Left cardiac atrium (tissue), 4 donors: Measurements from ENCODE around the gene GIPC1. TPM values are rescaled to one million over a fixed set of nuclear protein-coding genes. Genes with fewer than 3 reads are reported as not detected.
"Not testable (repeated sequence)": the region's sequence is repeated elsewhere in the genome, so short reads cannot be mapped to it uniquely, and the experiment has no call there.

ENCODE experiments used
- ATAC-seq, 2 donors: fragments of 200-7000 bp; cut with Tn5 transposase; one replicate each; pipeline ENCODE4 v1.9.1; 2020; ENCODE audit warnings: mild to moderate bottlenecking in 2 of 2, moderate library complexity in 2 of 2
- DNase-seq: peaks from one replicate; pipeline ENCODE4 v3.0.0-alpha.2; 2020
- intact Hi-C, 2 donors: fragments of 100-400 bp; cut with DNase I; formaldehyde crosslinking; loops; one replicate each; pipeline versions ENCODE4 v1.14.1 to v1.15.1; 2022 to 2023
- total RNA-seq, 2 donors: library from RNA; stranded (reverse); fragmentation: NEBNext Ultra II Directional; extraction: Animal tissue kit (Norgen Biotek cat#: 25700); gene quantifications; one replicate each; pipeline ENCODE4 v1.2.1, GENCODE V29; 2021
- donor health status: DM: no; HTN: yes; CAD: no.
- donor health status: DM: no; HTN: yes; CAD: no; lungs with severe emphysema.
- donor health status: DM: yes; HTN: yes; CAD: no.
- donor health status: Dilated cardiomyopathy.

Gene GIPC1
- total RNA-seq, 2 donors from 2014 or later, result 49.7 to 49.8 TPM

DNA sequence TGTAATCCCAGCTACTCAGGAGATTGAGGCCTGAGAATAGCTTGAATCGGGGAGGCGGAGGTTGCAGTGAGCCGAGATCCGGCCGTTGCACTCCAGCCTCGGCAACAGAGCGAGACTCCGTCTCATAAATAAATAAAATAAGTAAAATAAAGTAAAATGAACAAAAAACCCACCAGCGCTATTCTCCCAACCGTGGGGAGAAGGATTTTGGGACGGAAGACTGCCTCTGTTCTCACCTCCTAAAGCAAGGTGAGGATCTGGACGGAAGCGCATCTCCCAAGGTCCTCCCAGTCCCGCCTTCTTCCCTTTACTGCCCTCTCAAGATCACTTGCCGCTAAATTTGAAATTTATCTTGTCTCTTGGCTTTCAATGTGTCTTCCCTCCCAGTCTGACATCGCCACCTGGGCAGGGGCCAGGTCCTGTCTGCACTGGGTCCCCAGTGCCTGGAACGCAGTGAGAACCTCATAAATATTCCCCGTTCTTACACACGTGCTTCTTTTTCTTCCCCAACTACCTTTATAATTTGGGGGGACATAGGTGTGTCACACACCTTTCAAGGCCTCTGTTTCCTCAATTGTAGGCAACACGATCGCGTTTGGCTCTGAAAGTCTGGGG is 23.4 kb upstream of the GIPC1 start:
- intact Hi-C loops, result no loop called here
- ATAC-seq (no peak), DNase-seq (no peak)

DNA sequence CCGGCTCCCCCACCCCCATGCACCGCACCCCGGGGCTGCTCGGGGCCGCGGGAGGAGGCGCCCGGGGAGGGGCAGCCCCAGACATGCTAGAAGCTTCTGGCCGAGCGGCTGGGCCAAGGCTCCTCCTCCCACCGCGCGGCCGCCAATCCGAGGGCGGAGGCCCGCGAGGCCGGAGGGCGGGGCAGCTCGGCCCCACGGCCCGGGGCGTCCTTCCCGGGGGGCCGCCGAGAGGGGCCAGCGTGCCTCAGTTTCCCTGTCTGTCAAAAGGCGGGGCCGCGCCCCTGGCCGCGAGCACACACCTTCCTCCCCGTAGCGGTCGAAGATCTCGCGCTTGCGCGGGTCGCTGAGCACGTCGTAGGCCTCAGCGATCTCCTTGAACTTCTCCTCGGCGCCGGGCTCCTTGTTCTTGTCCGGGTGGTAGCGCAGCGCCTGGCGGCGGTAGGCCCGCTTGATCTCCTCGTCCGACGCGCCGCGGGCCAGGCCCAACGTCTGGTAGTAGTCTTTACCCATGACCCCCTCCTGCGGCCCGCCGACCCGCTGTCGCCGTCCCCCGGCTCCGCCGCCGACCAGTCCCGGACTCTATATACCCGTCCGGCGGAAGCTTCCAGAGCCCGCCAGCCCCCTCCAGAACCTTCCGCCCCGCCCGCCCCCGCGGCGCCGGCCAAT is 22.0 kb upstream of the GIPC1 start, which contains the start of gene DNAJB1:
Gene DNAJB1 (minus strand): TSS at position 558 of the 666 bp plus-strand sequence. CDS start 48 bp downstream, at position 510.
- intact Hi-C loops, result no loop called here
- DNase-seq, result peak; percentile 85
- peak; percentile 86 to 91 for ATAC-seq

DNA sequence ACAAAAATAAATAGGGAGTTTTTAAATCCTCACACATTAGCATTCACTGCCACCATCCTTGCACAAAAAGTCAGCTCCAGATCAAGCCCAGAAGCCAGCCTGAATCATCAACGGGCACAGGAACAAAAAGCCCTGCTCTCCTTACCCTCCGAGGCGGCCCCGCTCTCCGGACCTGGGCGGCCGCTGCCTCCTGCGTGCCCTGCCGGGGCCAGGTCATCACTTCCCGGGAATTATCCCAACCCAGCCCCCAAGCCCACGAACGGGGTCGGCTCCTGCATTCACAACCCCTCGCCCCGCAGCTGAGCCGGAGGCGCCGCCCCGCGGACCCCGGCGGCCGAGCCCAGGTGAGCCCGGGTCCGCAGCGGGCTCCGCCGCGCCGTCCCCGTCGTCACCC is 21.5 kb upstream of the GIPC1 start:
- DNase-seq (peak; percentile 56), ATAC-seq (peak; percentile 0 to 1)
- intact Hi-C loops, result no loop called here

DNA sequence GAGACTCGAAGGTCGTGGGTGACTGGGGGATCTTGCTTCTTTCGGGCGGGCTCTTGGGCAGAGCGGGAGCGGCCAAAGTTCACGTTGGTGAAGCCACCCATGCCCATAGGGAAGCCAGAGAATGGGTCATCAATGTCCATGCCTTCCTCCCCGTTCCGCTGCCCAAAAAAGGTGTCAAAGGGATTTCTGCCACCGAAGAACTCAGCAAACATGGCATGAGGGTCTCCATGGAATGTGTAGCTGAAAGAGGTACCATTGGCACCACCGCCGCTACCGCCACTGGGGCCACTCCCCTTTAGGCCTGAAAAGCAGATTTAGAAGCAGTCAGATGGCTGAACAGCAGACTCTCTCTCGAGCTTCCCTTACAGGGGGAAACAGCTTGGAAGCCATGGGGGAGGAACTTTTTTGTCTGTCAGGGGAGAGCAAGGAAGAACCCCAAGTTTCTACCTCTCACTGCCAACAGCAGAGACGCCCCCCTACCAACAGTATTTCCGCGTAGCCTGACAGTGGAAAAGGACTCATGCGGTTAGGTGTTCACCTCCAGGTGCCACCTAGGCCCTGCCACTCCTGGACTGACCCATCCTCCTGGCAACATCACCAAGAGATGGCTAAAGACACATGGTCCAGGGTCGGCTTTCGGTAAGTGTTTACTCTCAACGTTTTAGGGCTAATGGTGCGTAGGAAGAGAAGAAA is 21.0 kb upstream of the GIPC1 start:
- DNase-seq (no peak), ATAC-seq (no peak)
- intact Hi-C loops, result no loop called here

DNA sequence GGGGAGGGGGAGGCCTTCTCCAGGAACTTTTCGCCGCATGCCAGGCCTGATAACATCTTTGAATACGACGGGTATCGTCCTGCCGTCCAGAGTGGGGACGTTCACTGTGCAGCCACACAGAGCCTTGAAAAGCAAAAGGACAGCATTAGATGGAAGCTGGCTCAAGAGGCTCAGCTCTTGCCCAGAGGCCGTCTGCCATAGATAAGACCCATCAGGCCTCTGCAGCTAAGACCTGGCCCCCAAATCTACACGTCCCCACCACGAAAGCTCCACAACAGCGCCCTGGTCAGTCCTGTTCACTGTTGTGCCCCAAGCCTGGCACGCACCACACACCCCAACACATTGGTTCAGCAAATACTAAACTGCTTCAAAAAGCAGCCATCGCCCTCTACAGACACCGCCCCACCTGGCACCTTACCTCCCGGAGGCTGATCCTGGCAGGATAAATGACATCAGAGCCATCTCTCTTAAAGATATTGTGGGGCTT is 20.2 kb upstream of the GIPC1 start:
- ATAC-seq (no peak), DNase-seq (no peak)
- intact Hi-C loops, result no loop called here

DNA sequence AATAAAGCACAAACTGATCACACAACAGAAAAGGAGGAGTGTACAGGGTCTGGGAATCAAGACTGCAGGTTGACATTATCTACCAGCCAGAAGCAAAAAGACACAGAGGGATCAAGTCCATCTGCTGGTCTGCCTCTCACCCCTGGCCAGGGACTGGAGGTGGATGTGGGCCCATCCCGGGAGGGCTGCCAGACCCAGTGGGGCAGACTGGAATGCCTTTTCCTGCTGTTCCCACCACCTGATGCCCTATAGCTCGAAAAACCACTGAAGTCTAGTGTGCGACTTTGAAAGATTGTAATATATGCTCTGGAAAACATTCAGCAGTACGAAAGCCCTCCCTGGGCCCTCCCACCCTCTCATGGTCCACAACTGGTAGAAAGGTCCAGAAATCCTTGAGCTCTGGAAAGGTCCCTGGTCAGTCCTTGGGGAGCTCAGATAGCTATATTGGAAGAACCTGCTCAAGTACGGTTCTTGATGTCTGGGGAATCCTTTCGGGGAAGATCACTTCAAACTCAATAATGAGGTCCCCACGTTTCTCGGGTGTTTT is 19.6 kb upstream of the GIPC1 start:
- DNase-seq (no peak), ATAC-seq (no peak)
- intact Hi-C loops, result no loop called here

DNA sequence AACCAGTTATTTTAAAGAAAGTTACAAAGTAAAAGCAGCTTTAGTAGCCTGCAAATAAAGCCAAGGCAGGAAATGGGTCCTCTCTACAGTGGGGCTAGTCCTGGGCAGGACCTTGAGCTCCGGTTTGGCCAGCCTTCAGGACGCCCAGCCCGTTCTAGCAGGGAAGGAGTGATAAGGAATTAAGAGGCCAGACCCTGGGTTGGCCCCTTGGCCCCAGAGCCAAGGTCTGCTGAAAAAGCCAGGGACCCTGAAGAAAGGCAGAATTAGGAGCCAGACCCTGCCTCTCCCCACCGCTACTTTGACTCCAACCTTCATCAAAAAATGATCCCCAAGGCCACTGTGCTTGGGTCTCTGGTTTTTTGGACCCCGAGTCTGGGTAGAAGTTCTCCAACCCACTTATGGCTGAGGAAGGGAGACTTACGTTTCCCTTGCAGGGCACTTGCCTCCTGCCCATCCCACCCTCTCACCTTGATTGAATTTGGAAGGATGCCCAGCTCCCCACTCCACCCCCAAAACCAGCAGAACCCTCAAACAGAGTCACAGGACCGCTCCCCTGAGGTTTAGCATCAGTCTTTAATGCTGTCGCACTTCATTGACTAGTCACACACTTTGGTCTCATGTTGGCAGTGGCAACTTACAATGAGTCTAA is 18.4 kb upstream of the GIPC1 start:
- DNase-seq, result no peak
- no peak for ATAC-seq
- intact Hi-C loops, result no loop called here

DNA sequence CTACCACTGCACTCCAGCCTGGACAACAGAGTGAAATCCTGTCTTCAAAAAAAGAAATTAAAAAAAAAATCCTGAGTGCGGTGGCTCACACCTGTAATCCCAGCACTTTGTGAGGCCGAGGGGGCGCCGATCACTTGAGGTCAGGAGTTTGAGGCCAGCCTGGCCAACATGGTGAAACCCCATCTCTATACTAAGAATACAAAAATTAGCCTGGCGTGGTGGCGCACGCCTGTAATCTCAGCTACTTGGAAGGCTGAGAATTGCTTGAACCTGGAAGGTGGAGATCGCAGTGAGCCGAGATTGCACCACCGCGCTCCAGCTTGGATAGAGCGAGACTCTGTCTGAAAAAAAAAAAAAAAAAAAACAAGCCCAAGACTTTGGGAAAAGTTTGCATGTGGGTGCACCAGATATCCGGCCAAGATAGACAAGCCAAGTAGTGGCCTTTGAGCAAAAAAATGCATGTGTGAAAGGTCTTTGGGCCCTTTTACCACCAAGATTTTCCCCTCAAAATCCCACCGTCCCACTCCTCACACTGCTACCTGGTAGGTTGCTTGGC is 16.6 kb upstream of the GIPC1 start:
- intact Hi-C loops, result no loop called here
- no peak for ATAC-seq
- no peak for DNase-seq

DNA sequence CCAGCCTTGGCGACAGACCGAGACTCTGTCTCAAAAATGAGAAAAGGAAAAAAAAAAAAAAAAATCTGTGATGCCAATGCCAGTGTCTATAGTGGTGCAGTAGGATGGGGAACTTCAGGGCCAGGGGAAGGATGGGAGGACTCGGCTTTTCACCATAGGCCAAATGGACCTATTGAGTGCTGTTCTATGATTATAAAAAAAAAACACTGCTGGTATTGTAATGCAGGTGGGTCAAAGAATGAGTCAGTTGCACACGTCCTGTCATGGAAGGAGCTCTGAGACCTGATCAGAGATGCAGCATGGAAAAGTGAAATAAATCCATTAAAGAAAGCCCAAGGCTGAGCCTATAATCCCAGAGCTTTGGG is 15.3 kb upstream of the GIPC1 start:
- intact Hi-C loops, result no loop called here
- ATAC-seq (peak in 1 of 2 donors; percentile 3), DNase-seq (no peak)

DNA sequence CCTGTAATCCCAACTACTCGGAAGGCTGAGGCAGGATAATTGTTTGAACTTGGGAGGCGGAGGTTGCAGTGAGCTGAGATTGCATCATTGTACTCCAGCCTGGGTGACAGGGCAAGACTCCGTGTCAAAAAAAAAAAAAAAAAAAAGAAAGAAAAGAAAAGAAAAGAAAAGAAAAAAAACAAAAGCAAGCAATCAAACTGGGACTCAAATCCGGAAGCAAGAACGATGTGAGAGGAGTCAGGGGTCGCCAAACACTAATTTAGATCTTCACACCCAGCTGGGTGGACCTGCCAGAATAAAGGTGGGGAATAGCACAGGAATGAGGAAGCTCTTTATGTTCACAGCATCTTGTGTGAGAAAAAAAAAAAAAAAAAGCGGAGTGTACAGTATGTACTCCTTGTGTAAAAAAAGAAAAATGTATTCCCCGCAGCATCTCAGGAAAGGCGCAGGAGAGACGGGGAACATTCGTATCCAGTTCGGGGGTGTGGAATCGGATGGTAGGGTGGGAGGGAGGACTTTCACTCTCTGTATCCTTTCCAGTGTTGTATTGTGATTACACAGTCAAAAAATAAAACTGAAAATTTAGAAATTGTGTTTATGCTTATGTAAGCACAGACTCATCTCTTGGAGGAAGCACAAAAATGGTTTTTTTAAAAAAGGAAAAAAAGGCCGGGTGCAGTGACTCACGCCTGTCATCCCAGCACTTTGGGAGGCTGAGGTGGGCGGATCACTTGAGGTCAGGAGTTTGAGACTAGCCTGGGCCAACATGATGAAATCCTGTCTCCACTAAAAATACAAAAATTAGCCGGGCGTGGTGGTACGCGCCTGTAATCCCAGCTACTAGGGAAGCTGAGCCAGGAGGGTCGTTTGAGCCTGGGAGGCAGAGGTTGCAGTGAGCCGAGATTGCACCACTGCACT is 14.6 kb upstream of the GIPC1 start:
- ATAC-seq, result peak; percentile 33 to 67
- intact Hi-C loops, result no loop called here
- DNase-seq, result peak; percentile 56

DNA sequence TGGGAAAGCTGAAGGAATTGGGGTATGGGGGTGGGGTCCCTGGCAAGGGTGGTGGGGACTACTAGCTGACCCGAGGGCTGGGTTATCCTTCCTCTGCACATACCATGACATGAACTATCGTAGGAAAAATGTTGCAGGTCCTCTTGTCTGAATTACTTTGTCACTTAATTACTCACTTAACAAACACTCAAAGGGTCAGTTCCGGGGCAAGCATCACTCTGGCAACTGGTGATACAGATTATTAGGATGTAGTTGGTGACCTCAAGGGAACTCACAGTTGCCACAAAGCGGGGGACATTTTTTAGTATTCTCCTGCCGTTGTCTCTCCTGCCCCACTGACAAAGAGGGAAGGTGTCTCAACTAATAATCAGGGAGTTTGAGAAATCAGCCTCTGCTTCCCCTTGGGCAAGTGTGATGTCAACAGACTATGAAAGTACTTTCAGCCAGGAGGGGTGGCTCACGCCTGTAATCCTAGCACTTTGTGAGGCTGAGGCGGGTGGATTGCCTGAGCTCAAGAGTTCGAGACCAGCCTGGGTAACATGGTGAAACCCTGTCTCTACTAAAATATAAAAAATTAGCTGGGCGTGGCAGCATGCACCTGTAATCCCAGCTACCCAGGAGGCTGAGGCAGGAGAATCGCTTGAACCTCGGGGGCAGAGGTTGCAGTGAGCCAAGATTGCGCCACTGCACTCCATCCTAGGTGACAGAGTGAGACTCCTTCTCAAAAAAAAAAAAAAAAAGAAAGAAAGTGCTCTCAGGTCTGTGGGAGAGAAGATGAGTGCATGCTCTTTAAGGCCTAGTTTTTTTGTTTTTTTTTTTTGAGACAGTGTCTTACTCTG is 12.0 kb upstream of the GIPC1 start:
- ATAC-seq (peak in 1 of 2 donors; percentile 16), DNase-seq (no peak)
- intact Hi-C loops, result no loop called here

DNA sequence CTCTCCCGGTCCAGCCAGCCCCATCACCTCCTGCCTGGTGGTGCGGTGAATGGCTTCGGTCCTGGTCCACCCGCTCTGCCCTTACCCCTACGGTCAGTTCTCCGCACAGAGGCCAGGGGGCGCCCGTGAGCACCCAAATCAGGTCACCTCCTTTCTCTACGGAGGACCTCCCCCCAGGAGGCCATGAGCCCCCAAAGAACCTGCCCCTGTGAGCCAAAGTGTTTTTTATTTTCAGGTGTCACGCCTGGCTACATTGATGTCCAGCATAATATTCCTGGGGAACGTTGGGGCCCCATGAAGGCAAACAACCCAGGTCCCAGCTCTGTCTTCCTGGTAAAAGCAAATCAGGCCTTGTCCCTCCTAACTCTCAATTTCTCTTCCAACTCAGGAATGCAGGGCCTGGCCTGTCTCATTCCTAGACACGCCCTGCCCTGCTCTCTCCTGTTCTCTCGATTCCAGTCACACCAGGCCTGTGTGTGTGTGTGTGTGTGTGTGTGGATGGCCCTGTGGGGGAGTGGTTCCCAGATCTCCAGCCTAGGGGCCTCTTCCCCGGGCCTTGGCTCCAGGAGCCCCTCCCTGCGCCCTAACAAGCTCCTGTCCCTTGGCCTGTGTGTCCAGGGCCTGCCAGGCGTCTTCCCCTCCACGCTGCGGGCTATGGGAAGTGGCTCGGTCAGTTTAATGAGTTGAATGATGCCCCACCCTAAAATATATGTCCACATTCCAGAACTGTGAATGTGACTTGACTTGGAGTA is 9.7 kb upstream of the GIPC1 start:
- DNase-seq, result peak; percentile 50
- intact Hi-C loops, result no loop called here
- ATAC-seq, result peak; percentile 31 to 33

DNA sequence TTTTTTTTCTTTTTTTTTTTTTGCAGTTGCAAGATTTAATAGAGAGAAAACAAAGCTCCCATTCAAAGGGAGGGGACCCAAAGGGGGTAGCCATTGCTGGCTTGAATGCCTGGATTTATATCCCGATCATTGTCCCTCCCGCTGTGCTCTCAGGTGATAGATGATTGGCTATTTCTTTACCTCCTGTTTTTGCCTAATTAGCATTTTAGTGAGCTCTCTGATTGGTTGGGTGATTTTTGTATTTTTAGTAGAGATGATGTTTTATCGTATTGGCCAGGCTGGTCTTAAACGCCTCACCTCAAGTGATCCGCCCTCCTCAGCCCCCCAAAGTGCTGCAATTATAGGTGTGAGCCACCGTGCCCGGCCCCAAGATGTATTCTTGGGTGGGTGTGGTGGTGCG is 8.6 kb upstream of the GIPC1 start:
- DNase-seq, intact Hi-C loops, ATAC-seq: not testable (repeated sequence)

DNA sequence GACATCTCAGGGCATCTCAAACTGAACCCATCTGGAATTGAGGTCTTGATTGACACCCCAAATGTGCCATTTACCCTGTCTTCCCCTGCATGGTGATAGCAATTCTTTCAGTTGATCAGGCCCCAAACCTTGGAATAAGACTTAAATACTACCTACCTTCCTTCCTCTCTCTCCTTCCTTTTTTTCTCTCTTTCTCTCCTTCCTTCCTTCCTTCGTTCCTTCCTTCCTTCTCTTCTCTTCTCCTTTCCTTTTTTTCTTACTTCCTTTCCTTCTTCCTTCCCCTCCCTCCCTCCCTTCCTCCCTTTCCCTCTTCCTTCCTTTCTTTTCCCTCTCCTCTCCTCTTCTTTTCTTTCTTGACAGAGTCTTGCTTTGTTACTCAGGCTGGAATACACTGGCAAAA is 7.4 kb upstream of the GIPC1 start:
- ATAC-seq (no peak), DNase-seq (no peak)
- intact Hi-C loops, result no loop called here

DNA sequence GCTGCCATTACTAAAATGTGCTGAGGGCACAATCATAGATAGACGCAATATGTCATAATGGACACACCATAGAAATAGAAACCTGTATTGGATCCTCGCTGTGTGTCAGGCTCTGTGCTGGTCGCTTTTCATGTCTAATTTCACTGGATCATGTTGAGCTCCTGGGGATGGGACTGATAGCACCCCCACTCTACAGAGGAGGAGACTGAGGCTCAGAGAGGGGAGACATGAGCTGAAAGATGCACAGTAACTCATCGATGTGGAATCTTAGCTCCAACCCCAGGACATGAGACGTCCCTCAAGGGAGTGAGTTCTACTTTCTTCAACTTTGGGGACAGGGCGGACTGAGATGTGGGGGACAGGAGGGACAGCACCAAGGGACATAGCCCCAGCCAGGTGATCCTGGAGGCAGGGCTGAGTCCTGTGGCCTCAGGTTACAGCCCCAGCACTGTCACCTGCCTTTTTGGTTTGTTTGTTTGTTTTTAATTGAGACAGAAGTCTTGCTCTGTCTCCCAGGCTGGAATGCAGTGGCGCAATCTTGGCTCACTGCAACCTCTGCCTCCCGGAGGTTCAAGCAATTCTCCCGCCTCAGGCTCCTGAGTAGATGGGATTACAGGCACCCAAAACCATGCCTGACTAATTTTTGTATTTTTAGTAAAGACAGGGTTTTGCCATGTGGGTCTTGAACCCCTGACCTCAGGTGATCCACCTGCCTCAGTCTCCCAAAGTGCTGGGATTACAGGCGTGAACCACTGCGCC is 6.6 kb upstream of the GIPC1 start:
- intact Hi-C loops, result no loop called here
- no peak for ATAC-seq
- no peak for DNase-seq
